Memory B cell (primary cell): ENCODE results near the gene MIEF2.

Source experiments
- ATAC-seq: fragments of 150-1000 bp; cut with Tn5 transposase; 2 replicates; pipeline ENCODE4 v1.10.0; 2021; ENCODE audit warnings: low read depth, mild to moderate bottlenecking, moderate library complexity
- DNase-seq, 2 donors: peaks; one replicate each; pipeline ENCODE4 v3.0.0; 2022; ENCODE audit warnings: low spot score in 2 of 2
- H3K27ac Mint-ChIP-seq: one replicate; pipeline ENCODE4 v1.8.0; 2022; ENCODE audit warnings: mild to moderate bottlenecking, moderate library complexity, mixed read lengths
- H3K27me3 Mint-ChIP-seq: one replicate; pipeline ENCODE4 v1.8.0; 2022; ENCODE audit warnings: mixed read lengths
- H3K36me3 Mint-ChIP-seq: one replicate; pipeline ENCODE4 v1.8.0; 2022; ENCODE audit warnings: mild to moderate bottlenecking, mixed read lengths
- H3K4me1 Mint-ChIP-seq: one replicate; pipeline ENCODE4 v1.8.0; 2022; ENCODE audit warnings: mixed read lengths
- H3K4me3 Mint-ChIP-seq: one replicate; pipeline ENCODE4 v1.8.0; 2022; ENCODE audit warnings: mild to moderate bottlenecking, moderate library complexity, mixed read lengths
- H3K9me3 Mint-ChIP-seq: one replicate; pipeline ENCODE4 v1.8.0; 2022; ENCODE audit warnings: mixed read lengths

MIEF2 gene

DNA sequence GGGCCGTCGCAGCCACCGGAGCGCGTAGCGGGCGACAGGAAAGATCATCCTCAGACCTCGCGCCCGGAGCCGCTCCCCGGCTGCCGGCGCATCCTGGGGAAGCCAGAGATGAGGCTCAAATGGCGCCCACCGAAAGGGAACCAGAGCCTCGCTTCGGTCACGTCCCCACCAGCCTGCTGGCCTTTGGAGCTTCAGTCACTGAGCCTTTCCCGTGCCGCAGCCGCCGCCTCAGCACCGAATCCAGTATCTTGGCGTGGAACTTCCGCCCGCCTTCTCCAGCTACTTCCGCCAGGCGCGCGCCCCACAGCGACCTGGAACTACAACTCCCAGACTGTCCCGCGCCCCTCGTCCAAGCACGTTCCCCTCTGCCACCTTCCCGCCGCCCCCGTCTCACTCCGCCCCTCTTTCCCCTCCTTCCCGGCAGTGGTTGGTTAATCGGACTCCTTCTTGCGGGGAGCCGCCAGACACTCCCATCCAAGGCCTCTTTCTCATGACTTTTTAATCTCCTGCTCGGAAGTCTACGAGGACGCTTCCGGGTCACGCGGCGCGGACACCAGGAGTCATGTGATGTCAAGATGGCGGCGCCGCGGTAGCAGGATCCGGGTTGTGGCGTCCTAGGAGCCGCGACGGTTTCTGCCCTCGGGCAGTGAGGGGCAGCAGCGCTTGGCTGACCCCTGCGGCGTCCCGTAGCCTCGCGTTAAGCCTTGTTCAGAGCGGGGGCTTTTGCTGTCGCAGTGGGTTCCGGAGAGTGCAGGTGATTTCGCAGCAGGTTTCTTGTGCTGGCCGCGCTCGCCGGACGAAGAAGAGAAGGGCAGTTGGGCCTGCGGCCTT is 54.5 kb downstream of the MIEF2 start, which contains the start of the genes SMCR8 and TOP3A:
Gene SMCR8 (plus strand): TSS at position 563 of the 831 bp plus-strand sequence. CDS start 497 bp downstream, outside the sequence.
Gene TOP3A (minus strand): TSS at position 264 of the 831 bp plus-strand sequence. CDS start 216 bp downstream, at position 48.
- H3K4me3 Mint-ChIP-seq = peak within 1 kb of the TSS; percentile 92

DNA sequence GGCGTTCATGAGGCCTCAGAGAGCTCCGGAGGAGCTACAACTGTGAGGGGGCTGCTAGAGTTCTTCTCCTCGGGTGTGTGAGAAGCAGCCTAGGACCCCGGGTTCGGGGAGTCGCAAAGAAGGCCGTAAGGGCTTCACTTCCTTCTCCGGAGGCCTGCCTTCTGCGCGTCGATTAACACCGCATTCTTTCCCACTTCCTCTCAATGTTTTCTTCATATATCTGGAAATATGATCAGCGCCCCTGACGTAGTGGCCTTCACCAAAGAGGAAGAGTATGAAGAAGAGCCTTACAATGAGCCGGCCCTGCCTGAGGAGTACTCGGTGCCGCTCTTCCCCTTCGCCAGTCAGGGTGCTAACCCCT is 55.1 kb downstream of the MIEF2 start:
- H3K27ac Mint-ChIP-seq = peak overlapping the region; percentile 97
- ATAC-seq = peak; percentile 34
- H3K4me3 Mint-ChIP-seq = peak overlapping the region; percentile 92
- H3K4me1 Mint-ChIP-seq = peaks cover 57% of the 10 kb centered on the region
- no peaks in the 10 kb centered on the region for H3K27me3 Mint-ChIP-seq
- peaks cover 13% of the 10 kb centered on the region for H3K36me3 Mint-ChIP-seq
- DNase-seq = no peak
- peaks cover 2% of the 10 kb centered on the region for H3K9me3 Mint-ChIP-seq

More for the DNA sequence above, 54.5 kb downstream of the MIEF2 start, which contains the start of the genes SMCR8 and TOP3A:
- Mint-ChIP-seq H3K9me3 (peaks cover 2% of the 10 kb centered on the region), H3K27me3 (no peaks in the 10 kb centered on the region), H3K4me1 (peaks cover 55% of the 10 kb centered on the region), H3K36me3 (peaks cover 10% of the 10 kb centered on the region), H3K27ac (peak within 1 kb of the TSS; percentile 97)
- ATAC-seq = peak; percentile 86
- DNase-seq = peak; percentile 89

DNA sequence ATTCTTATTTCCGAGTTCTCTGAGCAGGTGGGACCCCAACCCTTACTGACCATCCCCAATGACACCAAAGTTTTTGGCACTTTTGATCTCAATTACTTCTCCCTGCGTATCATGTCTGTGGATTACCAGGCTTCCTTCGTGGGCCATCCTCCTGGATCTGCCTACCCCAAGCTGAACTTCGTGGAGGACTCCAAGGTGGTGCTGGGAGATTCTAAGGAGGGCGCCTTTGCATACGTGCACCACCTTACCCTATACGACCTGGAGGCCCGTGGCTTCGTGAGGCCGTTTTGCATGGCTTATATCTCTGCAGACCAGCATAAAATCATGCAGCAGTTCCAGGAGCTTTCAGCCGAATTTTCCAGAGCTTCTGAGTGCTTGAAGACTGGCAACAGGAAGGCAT is 55.5 kb downstream of the MIEF2 start:
- Mint-ChIP-seq H3K4me1 (peaks cover 58% of the 10 kb centered on the region), H3K9me3 (peaks cover 2% of the 10 kb centered on the region), H3K27ac (peak overlapping the region; percentile 97), H3K36me3 (peaks cover 13% of the 10 kb centered on the region), H3K4me3 (peak overlapping the region; percentile 92), H3K27me3 (no peaks in the 10 kb centered on the region)
- ATAC-seq (no peak), DNase-seq (no peak)
